ENCODE measurements around the gene VEZF1. TPM values are rescaled to one million over a fixed set of nuclear protein-coding genes. Genes with fewer than 3 reads are reported as not detected.

VEZF1 gene
- total and polyA plus RNA-seq, 2 donors (not counting 3 experiments of a cell fraction or from before 2014, with no cell fraction given) = 27.8 to 59.0 TPM

GRCh38 chr17:57953705-57954396 is 34.2 kb downstream of the VEZF1 start:
- Histone ChIP-seq H3K4me2 (ENCODE audit: insufficient read depth, low read length) (peak overlapping the region; percentile 65), H3K27me3 (ENCODE audit: control insufficient read depth in 2 of 2, insufficient read depth in 2 of 2, low read length in 2 of 2) (peaks cover 2 to 6% of the 10 kb centered on the region in 2 experiments), H3K4me3 (replicated peaks in 1 of 3; ENCODE audit: insufficient read depth in 1 of 3, low read depth in 1 of 3, low read length in 3 of 3) (peak overlapping the region in 2 of 3 experiments; percentile 57 to 88), H3K36me3 (ENCODE audit: control insufficient read depth in 2 of 2, extremely low read depth in 1 of 2, insufficient read depth in 2 of 2, low read length in 2 of 2) (no peaks in the 10 kb centered on the region), H4K20me1 (replicated peaks; ENCODE audit: control insufficient read depth, extremely low read depth, insufficient read depth, low read length) (no peaks in the 10 kb centered on the region), H3K9me3 (replicated peaks; ENCODE audit: control insufficient read depth, insufficient read depth, low read length) (no peaks in the 10 kb centered on the region), H3K9ac (replicated peaks; ENCODE audit: extremely low read depth, insufficient read depth, low read length) (peak overlapping the region; percentile 68), H3K4me1 (ENCODE audit: control insufficient read depth, extremely low read depth, insufficient read depth, low read length) (peaks cover 40% of the 10 kb centered on the region), H3K79me2 (ENCODE audit: control insufficient read depth, insufficient read depth, low read length) (peaks cover 8% of the 10 kb centered on the region), H3K27ac (ENCODE audit: insufficient read depth, low read depth, low read length) (no peak overlapping the region), H2AFZ (ENCODE audit: low read depth, low read length) (no peak overlapping the region), H3K9me1 (replicated peaks; ENCODE audit: control insufficient read depth, extremely low read depth, insufficient read depth, low read length) (no peaks in the 10 kb centered on the region)
- POLR2A ChIA-PET = interaction anchor here (0.9 to 1.1 kb wide), 3 partner anchors 18 to 79 kb away, joined by 3 to 4 read pairs (median 4); no protein-coding TSS in a partner anchor
- DNase-seq (ENCODE audit: low read depth, low spot score) (no peak), FAIRE-seq (no peak)
- intact Hi-C loops (cut with micrococcal nuclease) (loop anchor here (1.0 kb wide), 2 partner anchors 31 to 79 kb away; no protein-coding TSS in a partner anchor), dilution Hi-C loops (cut with MboI; ENCODE audit: extremely low pct_ligation_motif_present, low sequenced_read_pairs) (no loop called here)
- BruUV-seq (replicated peaks) = TSS peak; percentile 23
- CTCF ChIA-PET = interaction anchor here (0.9 to 5.3 kb wide), 16 partner anchors 12 to 94 kb away, joined by 3 to 45 read pairs (median 10); no protein-coding TSS in a partner anchor
- no peak for TF ChIP-seq FOS (IDR thresholded peaks at IDR 0.05; ENCODE audit: borderline replicate concordance, insufficient read depth, low read length)
- TF ChIP-seq JUN (IDR thresholded peaks at IDR 0.05; ENCODE audit: borderline replicate concordance, insufficient read depth, insufficient read length, low read depth) = no peak
- no peak for TF ChIP-seq POLR2A (IDR thresholded peaks at IDR 0.05; ENCODE audit: low read depth, low read length)
- no peak for TF ChIP-seq POLR2AphosphoS5 (IDR thresholded peaks at IDR 0.05; ENCODE audit: insufficient read depth, low read depth, low read length)
- TF ChIP-seq EZH2 (IDR thresholded peaks at IDR 0.05; ENCODE audit: borderline replicate concordance, low read depth, low read length, severe bottlenecking) = no peak
- TF ChIP-seq, protein P1, sequence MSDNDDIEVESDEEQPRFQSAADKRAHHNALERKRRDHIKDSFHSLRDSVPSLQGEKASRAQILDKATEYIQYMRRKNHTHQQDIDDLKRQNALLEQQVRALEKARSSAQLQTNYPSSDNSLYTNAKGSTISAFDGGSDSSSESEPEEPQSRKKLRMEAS (IDR thresholded peaks at IDR 0.05; ENCODE audit: insufficient read depth, insufficient read length) = no peak
- TF ChIP-seq GATA2 (IDR thresholded peaks at IDR 0.05; ENCODE audit: insufficient read depth, insufficient read length, low read depth, low read length) = no peak
- no peak for TF ChIP-seq MYC (IDR thresholded peaks at IDR 0.05; ENCODE audit: low read depth, low read length)
- TF ChIP-seq, protein P2, sequence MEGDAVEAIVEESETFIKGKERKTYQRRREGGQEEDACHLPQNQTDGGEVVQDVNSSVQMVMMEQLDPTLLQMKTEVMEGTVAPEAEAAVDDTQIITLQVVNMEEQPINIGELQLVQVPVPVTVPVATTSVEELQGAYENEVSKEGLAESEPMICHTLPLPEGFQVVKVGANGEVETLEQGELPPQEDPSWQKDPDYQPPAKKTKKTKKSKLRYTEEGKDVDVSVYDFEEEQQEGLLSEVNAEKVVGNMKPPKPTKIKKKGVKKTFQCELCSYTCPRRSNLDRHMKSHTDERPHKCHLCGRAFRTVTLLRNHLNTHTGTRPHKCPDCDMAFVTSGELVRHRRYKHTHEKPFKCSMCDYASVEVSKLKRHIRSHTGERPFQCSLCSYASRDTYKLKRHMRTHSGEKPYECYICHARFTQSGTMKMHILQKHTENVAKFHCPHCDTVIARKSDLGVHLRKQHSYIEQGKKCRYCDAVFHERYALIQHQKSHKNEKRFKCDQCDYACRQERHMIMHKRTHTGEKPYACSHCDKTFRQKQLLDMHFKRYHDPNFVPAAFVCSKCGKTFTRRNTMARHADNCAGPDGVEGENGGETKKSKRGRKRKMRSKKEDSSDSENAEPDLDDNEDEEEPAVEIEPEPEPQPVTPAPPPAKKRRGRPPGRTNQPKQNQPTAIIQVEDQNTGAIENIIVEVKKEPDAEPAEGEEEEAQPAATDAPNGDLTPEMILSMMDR (IDR thresholded peaks at IDR 0.05; ENCODE audit: extremely low read depth in 1 of 2, insufficient read depth in 1 of 2, low read depth in 1 of 2, low read length in 2 of 2) = no peak

Measured in endothelial cell of umbilical vein (primary cell).